ENCODE results near the gene GRK4.

DNA sequence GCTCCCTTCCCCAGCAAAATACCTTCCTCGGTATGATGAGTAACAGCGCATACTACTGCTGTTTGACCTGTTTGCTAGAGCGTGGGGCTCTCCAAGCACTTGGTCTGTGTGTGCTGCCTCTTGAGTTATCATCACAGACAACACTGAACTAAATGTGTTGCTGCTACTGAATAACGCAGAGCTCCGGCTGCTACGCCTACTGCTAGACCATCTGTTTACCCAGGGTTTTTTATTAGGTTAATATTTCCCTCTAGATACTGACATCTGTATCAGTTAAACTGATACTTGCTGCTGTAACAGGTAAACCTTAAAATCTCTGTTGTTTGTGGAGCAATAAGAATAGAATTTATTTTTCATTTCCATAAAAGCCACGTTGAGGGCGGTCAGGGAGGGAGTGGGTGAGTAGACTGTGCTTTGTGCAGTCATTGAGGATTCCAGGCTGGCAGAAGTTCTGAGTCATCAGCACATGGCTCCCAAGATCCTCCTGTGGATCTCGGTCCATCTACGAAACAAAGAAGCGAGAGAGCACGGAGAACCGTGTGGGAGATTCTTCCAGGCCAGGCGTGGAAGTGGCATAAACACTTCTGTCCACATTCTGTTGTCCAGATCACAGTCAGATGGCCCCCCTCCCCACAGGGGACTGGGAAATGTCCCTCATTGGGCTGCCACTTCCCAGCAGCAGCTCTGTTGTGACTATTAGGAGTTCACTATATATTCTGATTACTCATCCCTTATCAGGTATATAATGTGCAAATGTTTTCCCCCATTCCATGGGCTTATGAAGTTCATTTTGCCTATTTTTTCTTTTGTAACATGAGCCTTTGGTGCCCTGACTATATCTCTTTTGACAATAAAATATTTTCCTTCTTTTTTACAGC, 14.1 kb downstream of the GRK4 start:
- TF ChIP-seq, protein P1, sequence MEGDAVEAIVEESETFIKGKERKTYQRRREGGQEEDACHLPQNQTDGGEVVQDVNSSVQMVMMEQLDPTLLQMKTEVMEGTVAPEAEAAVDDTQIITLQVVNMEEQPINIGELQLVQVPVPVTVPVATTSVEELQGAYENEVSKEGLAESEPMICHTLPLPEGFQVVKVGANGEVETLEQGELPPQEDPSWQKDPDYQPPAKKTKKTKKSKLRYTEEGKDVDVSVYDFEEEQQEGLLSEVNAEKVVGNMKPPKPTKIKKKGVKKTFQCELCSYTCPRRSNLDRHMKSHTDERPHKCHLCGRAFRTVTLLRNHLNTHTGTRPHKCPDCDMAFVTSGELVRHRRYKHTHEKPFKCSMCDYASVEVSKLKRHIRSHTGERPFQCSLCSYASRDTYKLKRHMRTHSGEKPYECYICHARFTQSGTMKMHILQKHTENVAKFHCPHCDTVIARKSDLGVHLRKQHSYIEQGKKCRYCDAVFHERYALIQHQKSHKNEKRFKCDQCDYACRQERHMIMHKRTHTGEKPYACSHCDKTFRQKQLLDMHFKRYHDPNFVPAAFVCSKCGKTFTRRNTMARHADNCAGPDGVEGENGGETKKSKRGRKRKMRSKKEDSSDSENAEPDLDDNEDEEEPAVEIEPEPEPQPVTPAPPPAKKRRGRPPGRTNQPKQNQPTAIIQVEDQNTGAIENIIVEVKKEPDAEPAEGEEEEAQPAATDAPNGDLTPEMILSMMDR (IDR thresholded peaks at IDR 0.05), result no peak
- TF ChIP-seq POLR2A (IDR thresholded peaks at IDR 0.05), result no peak
